Hindlimb muscle (tissue), 1 donor: Measurements from ENCODE around the gene MCL1. TPM values are rescaled to one million over a fixed set of nuclear protein-coding genes. Genes with fewer than 3 reads are reported as not detected.
"Not testable (repeated sequence)": the region's sequence is repeated elsewhere in the genome, so short reads cannot be mapped to it uniquely, and the experiment has no call there.

Experiments used
- DNase-seq: peaks from one replicate; pipeline ENCODE4 v3.0.0-alpha.2; 2013
- polyA plus RNA-seq: library from polyadenylated mRNA; unstranded; fragments of 120-200 nt; gene quantifications from one replicate; pipeline ENCODE4 v1.2.1, GENCODE V29; 2013; ENCODE audit not compliant: insufficient read length

The MCL1 gene
- polyA plus RNA-seq, 1 donor = 133 TPM

DNA sequence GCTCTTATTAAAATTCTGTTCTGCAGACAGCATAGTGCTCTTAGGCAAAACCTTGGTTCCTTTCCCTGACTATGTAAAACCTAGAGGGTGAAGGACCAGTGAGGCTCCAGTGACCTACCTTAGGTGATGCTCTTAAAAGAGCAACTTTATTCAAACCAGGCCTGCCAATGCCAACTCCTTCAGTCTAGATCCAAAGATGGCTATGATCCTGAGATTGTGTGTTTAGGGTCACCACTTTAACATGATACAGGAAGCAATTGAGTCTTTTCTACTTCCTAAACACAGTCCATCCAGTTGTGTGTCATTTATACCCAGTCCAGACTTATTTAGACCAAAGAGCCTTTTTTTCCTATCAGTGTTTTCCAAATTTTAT is 10.8 kb downstream of the MCL1 start:
- no peak for DNase-seq

DNA sequence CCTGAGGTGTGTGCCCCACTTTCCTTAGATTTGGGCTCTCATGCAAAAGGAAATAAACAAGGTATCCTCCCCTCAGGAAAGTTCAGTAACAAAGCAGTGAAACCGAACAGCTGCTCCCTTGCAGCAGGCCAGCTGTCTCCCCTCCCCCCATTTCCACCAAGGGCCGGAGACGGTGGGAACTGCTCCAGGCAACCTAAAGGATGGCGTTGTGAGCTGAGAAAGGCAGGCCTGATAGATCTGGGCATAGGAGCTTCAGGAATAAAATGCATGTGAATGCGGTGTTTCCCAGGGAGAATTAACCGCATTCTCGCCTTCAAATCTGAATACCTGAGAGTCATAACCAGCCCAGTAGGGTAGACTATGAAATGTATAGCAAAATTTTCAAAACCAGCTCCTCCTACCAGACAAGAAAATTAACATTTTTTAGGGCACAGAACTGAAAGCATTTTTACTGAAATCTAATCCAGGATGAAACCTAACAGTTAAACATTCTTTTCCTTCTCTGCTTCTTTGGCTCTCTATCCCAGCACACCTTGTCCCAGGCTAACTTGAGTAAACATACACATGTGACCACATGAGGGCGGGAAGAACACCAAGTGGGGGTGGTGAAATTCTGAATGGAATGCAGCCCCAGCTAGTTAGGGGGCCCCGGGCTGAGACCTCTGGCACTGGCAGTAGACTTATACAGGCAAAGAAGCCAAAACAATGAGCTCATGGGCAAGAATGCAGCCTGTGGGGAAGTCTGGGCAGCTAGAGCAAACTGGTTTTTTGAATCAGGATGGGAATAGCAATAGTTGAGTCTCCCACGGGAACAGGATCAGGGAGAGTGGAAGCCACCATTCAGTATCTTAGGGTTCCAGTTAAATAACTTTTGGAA is 11.5 kb downstream of the MCL1 start:
- peak; percentile 86 for DNase-seq

DNA sequence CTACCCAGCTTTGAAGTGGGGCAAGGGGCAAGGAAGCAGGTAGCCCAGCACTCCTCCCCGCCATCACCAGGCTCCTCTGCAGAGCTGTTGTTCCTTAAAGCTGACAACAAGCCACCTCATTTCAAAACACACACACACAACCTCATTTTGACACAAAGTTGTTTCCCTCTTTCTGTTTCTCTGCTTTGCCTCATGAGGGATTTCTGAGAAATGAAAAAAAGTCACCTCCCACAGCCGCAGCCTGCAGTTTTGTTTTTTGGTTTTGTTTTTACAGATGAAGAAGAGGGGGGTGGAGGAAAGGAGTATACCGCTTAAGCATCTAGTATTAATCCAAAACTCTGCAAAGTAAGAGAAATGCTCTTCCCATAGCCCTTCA is 12.1 kb downstream of the MCL1 start:
- no peak for DNase-seq

DNA sequence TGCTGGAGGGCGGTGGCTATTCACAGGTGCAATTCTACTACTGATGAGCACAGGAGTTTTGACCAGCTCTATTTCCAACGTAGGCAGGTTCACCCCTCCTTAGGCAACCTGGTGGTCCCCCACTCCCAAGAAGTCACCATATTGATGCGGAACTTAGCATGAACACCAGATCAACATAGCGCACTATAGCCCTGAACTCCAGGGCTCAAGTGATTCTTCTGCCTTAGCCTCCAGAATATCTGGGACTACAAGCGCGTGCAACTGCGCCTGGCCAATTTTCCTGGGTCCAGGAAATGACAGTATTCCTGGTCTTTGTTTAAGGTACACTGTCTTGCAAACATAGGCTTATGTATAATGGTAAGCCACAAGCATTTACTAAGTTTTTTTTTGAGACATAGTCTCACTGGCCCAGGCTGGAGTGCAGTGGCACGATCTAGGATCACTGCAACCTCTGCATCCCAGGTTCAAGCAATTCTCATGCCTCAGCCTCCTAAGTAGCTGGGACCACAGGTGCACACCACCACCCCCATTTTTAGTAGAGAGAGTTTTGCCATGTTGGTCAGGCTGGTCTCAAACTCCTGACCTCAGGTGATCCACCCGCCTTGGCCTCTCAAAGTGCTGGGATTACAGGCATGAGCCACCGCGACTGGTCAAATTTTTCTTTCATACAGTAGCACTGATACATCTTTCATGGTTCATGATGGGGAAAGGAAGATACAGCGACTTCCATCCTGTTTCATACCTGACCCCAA is 12.6 kb downstream of the MCL1 start:
- no peak for DNase-seq

- DNase-seq = not testable (repeated sequence)
Observed at GRCh38 chr1:150565240-150565991, 14.0 kb downstream of the MCL1 start.

GRCh38 chr1:150564051-150564991 is 15.1 kb downstream of the MCL1 start:
- no peak for DNase-seq

DNA sequence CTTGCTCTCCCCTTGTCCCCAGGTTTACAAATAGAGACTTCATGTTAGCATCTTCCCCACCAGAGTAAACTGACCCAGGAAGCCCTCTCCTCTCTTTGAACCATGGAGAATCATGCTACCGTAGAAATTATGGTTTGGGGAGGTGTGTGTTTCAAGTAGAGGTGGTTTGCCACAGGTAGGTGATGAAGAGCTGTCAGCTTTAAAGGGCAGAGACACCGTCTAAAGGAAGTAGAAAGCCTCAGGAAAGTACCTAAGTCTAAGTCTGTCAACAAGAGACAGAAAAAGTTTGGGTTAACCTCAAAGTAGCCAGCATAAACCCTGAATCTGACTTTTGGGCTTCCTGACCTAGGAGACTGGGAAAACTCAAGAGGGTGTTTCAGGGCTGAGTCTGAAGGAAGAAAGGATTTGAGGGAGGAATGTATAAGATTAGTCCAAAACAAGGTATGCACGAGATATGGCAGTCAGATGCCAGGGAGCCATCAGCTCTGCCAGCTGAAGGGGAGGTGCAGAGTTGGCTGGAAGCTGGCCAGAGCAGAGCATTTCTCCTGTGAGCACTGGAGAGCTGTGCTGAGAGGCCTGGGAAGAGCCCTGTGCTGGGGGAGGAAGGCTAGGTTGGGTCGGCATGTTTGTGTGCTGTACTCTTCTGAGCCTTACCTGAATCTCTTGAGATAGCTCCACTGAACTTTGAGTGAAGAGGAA is 15.9 kb downstream of the MCL1 start:
- no peak for DNase-seq

DNA sequence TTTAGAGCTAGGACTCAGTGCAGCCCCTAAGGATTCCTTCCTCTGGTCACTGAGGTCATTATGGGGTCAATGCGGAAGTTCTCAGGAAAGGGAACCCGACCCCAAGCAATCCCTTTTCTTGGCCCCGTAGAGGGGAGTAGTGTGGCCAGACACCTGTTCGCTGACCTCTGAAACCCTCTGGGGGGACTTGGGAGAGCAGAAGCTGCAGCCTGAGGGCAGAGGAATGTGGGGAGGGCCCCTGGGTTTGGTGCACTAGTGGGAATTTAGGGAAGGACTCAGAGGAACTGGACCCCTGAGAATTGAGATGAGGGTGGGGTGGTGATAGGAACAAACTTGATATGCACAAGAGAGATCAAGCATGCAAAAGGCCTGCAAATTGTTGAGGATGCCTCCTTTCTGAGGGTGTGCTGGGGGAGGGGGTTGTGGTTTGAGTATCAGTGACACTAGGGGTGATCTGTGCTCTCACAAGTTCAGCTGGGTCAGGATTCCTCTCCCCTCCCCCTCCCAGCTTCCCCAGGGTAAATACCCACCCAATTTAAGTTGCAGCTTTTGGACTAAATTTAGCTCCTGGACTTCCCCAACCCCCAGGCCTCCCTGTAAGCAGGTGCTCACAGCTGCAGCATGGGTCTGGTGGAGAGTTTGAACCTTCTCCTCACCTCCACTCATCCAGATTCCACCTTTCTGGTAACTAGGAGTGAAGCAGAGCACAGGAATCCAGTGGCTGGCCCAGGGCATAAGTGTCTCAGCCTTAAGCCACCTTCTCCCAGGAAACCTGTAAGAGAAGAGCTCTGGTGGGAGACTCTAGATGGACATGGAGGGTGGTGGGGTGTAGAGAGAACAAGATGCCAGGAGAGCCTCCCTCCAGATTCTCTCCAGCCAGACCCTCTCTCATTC is 16.7 kb downstream of the MCL1 start:
- no peak for DNase-seq

GRCh38 chr1:150561974-150562445 is 17.4 kb downstream of the MCL1 start:
- peak; percentile 93 for DNase-seq

DNA sequence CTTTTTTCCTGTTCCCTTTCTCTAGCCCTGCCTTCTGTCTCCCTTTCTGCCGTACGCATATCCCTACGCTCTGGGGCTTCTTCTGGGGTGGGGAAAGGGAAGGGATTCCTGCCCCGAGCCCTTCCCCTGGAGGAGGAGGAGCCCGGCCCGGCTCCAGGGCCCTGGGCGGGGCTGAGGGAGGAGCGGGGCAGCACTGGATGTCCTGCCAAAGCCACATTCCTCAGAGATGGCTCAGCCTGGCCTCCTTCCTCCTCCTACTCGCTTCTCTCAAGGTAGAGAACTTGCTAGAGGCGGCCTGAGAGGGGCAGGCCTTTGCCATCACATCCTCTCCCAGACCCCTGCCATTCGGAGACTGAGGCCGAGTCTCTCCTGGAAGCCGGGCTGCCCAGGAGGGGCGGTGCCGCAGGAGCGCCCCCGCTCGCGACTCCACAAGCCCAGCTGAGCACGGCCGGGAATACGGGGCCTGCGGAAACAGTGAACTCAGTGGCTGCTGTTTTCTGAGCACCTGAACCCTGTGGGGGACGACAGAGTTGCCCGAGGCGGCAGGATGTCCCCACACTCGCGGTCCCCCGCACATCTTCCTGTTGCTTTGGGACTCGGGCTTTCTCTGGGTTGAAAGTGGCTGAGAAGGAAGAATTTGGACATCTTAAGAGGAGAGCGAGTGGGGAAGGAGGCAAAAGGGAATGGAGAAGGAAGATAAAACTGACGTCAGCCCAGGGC is 18.0 kb downstream of the MCL1 start:
- DNase-seq = peak; percentile 97

GRCh38 chr1:150560576-150561253 is 18.7 kb downstream of the MCL1 start:
- peak; percentile 93 for DNase-seq

DNA sequence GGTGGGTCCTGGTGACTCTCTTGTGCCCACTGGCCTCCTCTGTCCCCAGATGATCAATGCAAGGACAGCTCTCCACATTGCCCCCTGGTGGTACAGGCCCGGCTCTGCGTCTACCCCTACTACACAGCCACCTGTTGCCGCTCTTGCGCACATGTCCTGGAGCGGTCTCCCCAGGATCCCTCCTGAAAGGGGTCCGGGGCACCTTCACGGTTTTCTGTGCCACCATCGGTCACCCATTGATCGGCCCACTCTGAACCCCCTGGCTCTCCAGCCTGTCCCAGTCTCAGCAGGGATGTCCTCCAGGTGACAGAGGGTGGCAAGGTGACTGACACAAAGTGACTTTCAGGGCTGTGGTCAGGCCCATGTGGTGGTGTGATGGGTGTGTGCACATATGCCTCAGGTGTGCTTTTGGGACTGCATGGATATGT is 19.4 kb downstream of the MCL1 start:
- DNase-seq = no peak

DNA sequence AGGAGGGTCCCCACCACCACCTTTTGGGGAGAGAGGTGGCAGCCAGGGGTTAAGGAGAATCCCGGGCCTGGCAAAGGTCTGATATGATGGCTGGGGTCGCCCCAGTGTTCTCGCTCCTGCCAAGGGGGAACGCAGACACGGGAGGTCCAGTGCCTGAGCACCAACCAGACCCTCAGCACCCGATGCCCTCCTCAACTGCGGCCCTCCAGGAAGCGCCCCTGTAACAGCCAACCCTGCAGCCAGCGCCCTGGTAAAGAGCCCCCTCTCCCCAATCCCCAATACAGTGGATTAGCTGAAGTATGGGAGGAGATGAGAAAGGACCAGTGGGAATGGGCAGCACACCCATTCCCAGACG is 19.8 kb downstream of the MCL1 start:
- DNase-seq = no peak

DNA sequence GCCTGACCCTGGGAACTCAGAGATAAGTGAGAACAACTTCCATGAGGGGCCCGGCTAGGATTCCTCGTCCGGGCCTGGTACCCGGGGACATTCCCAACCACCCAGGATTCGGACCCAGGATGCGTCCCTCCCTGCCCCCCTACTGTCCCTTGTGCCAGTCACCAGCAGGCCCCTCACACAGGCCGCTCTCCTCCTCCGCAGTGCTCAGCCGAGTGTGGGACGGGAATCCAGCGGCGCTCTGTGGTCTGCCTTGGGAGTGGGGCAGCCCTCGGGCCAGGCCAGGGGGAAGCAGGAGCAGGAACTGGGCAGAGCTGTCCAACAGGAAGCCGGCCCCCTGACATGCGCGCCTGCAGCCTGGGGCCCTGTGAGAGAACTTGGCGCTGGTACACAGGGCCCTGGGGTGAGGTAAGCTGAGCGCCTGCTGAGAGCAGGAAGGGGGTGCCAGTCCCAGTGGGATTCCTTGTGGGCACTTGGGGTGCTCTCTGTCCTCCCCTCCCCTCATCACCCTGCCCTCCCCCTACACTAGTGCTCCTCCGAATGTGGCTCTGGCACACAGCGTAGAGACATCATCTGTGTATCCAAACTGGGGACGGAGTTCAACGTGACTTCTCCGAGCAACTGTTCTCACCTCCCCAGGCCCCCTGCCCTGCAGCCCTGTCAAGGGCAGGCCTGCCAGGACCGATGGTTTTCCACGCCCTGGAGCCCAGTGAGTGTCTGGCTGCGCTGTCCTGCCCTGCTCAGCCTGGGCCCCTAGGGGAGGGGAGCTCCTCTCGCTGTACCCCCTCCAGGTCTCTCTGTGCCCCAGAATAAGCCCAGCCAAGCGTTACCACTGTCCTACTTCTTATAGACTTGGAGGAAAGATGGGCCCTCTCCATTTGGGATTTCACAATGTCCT is 20.4 kb downstream of the MCL1 start:
- no peak for DNase-seq

- DNase-seq = no peak
Observed at GRCh38 chr1:150558303-150558704, 21.1 kb downstream of the MCL1 start.

DNA sequence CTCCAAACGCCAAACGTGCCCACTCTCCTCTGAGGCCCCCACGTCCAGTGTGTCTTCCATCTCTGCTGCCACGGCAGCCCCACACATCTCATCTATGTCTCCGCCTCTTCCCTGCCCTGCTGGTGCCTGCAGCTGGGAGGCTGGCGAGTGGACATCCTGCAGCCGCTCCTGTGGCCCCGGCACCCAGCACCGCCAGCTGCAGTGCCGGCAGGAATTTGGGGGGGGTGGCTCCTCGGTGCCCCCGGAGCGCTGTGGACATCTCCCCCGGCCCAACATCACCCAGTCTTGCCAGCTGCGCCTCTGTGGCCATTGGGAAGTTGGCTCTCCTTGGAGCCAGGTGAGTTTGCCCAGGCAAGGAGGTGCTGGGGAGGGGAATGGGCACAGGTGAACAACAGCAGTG is 21.6 kb downstream of the MCL1 start:
- no peak for DNase-seq

DNA sequence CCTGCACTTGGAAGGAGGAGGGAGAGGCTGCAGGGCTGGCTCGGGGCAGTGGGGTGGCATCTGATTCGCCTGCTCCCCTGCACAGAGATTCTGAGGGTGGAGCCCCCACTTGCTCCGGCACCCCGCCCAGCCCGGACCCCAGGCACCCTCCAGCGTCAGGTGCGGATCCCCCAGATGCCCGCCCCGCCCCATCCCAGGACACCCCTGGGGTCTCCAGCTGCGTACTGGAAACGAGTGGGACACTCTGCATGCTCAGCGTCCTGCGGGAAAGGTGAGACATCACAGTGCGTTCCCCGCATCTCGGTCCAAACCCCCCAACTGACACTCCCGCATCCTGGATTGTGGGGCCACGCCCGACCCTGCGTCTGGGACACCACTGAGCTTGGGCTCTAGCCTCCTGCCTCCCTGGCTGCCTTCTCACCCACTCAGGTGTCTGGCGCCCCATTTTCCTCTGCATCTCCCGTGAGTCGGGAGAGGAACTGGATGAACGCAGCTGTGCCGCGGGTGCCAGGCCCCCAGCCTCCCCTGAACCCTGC is 22.3 kb downstream of the MCL1 start:
- DNase-seq = no peak
